H1 (cell line): Measurements from ENCODE around the gene TCAIM. TPM values are rescaled to one million over a fixed set of nuclear protein-coding genes. Genes with fewer than 3 reads are reported as not detected.

Experiments used
- CTCF ChIA-PET: fragments of 300-600 bp; sonication (Branson Sonifier 250); formaldehyde crosslinking; loops from one replicate; lab custom pipeline; 2021; ENCODE audit not compliant: partially characterized antibody; lab: Charles Lee
- POLR2A ChIA-PET: fragments of 300-600 bp; sonication (Branson Sonifier 250); formaldehyde crosslinking; loops from one replicate; lab custom pipeline; 2021; ENCODE audit warnings: inconsistent platforms; ENCODE audit not compliant: partially characterized antibody; lab: Charles Lee
- DNase-seq, 2 experiments: peaks; one replicate each; pipeline versions ENCODE4 v3.0.0 to v3.0.0-alpha.2; 2010 to 2022; ENCODE audit warnings: low spot score in 2 of 2, low read depth in 1 of 2, mixed read lengths in 1 of 2
- FAIRE-seq: peaks from 2 replicates; lab custom pipeline; 2011; peaks lifted over from hg19 to GRCh38; lab: Jason Lieb, UNC
- H2AFZ ChIP-seq: 2 replicates; pipeline ENCODE4 v1.8.1; 2012; ENCODE audit warnings: low read length, inconsistent platforms
- H2AK5ac ChIP-seq: 2 replicates; pipeline ENCODE4 v1.6.1; 2013; ENCODE audit warnings: low read depth, low read length
- H2BK120ac ChIP-seq: replicated peaks from 2 replicates; pipeline ENCODE3; 2013; ENCODE audit warnings: low read depth, low read length, inconsistent platforms
- H2BK12ac ChIP-seq: 2 replicates; pipeline ENCODE4 v1.6.1; 2013; ENCODE audit warnings: low read depth, low read length
- H2BK15ac ChIP-seq: 2 replicates; pipeline ENCODE4 v1.6.1; 2013; ENCODE audit warnings: low read length
- H2BK20ac ChIP-seq: 2 replicates; pipeline ENCODE4 v1.6.1; 2013; ENCODE audit warnings: low read length
- H2BK5ac ChIP-seq: 2 replicates; pipeline ENCODE4 v1.6.1; 2013; ENCODE audit warnings: low read depth, low read length
- H3K14ac ChIP-seq: 2 replicates; pipeline ENCODE4 v1.6.1; 2013; ENCODE audit warnings: inconsistent platforms; ENCODE audit not compliant: insufficient read length
- H3K18ac ChIP-seq: 2 replicates; pipeline ENCODE4 v1.6.1; 2013; ENCODE audit warnings: low read length; ENCODE audit errors: extremely low read depth
- H3K23ac ChIP-seq: 2 replicates; pipeline ENCODE4 v1.6.1; 2013; ENCODE audit warnings: inconsistent platforms; ENCODE audit not compliant: insufficient read length
- H3K23me2 ChIP-seq: 2 replicates; pipeline ENCODE4 v1.6.1; 2013; ENCODE audit warnings: low read depth, low read length
- H3K27ac ChIP-seq: 2 replicates; pipeline ENCODE4 v1.6.1; 2011; ENCODE audit warnings: low read depth, low read length, inconsistent platforms
- H3K27me3 ChIP-seq, 4 experiments: replicated peaks in 1 of 4; 1 replicate in 1 of 4; 2 replicates in 3 of 4; pipeline versions ENCODE4 v1.6.1 to v1.8.1; 2011 to 2013; ENCODE audit warnings: low read length in 3 of 4, mild to moderate bottlenecking in 3 of 4, inconsistent platforms in 2 of 4, mixed read lengths in 2 of 4, moderate library complexity in 1 of 4; ENCODE audit not compliant: control insufficient read depth in 3 of 4, insufficient read depth in 3 of 4; ENCODE audit errors: extremely low read depth in 1 of 4
- H3K36me3 ChIP-seq, 4 experiments: 2 replicates each; pipeline versions ENCODE4 v1.6.1 to v1.8.1; 2011 to 2013; ENCODE audit warnings: mild to moderate bottlenecking in 4 of 4, low read length in 3 of 4, moderate library complexity in 2 of 4, control low read depth in 1 of 4, inconsistent platforms in 1 of 4; ENCODE audit not compliant: insufficient read depth in 4 of 4, control insufficient read depth in 2 of 4
- H3K4ac ChIP-seq: replicated peaks from 2 replicates; pipeline ENCODE3; 2013; ENCODE audit warnings: low read length, low read depth, mixed read lengths, inconsistent platforms; ENCODE audit not compliant: insufficient read length
- H3K4me1 ChIP-seq, 4 experiments: replicated peaks in 1 of 4; 1 replicate in 1 of 4; 2 replicates in 3 of 4; pipeline versions ENCODE4 v1.6.1 to v1.8.1; 2011 to 2013; ENCODE audit warnings: low read length in 3 of 4, inconsistent platforms in 2 of 4, mixed read lengths in 1 of 4; ENCODE audit not compliant: insufficient read depth in 4 of 4, control insufficient read depth in 3 of 4
- H3K4me2 ChIP-seq, 2 experiments: 2 replicates each; pipeline versions ENCODE4 v1.6.1 to v1.8.1; 2011 to 2013; ENCODE audit warnings: low read depth in 2 of 2, low read length in 2 of 2, control low read depth in 1 of 2, inconsistent platforms in 1 of 2, mild to moderate bottlenecking in 1 of 2; ENCODE audit not compliant: insufficient read depth in 1 of 2
- H3K4me3 ChIP-seq, 4 experiments: fragments of 200-600, 300-600 bp in 1 of 4; sonication (generic), shearing (Covaris generic), sonication (Bioruptor Twin) in 1 of 4; 2 replicates each; pipeline versions ENCODE4 v1.5.1 to v1.8.1; 2011 to 2016; ENCODE audit warnings: low read length in 4 of 4, low read depth in 3 of 4, control low read depth in 2 of 4, inconsistent platforms in 2 of 4, mild to moderate bottlenecking in 2 of 4, mixed read lengths in 1 of 4, moderate library complexity in 1 of 4; ENCODE audit not compliant: insufficient read depth in 2 of 4; ENCODE audit errors: extremely low read depth in 1 of 4
- H3K56ac ChIP-seq: replicated peaks from 2 replicates; pipeline ENCODE3; 2013; ENCODE audit warnings: low read depth, mild to moderate bottlenecking, mixed read lengths, low read length, inconsistent platforms; ENCODE audit not compliant: insufficient read length
- H3K79me1 ChIP-seq: 2 replicates; pipeline ENCODE4 v1.6.1; 2013; ENCODE audit warnings: low read depth, low read length, control low read depth
- H3K79me2 ChIP-seq, 2 experiments: 2 replicates each; pipeline versions ENCODE4 v1.6.1 to v1.8.1; 2012 to 2013; ENCODE audit warnings: low read length in 2 of 2, mild to moderate bottlenecking in 2 of 2, inconsistent platforms in 1 of 2; ENCODE audit not compliant: insufficient read depth in 2 of 2, control insufficient read depth in 1 of 2
- H3K9ac ChIP-seq, 4 experiments: replicated peaks in 1 of 4; 1 replicate in 1 of 4; 2 replicates in 3 of 4; pipeline versions ENCODE4 v1.6.1 to v1.8.1; 2011 to 2013; ENCODE audit warnings: low read depth in 3 of 4, low read length in 3 of 4, control low read depth in 2 of 4, mild to moderate bottlenecking in 2 of 4, moderate library complexity in 2 of 4, inconsistent platforms in 1 of 4; ENCODE audit errors: extremely low read depth in 1 of 4
- H3K9me3 ChIP-seq, 2 experiments: 2 replicates each; pipeline versions ENCODE4 v1.6.1 to v1.8.1; 2012 to 2013; ENCODE audit warnings: mild to moderate bottlenecking in 2 of 2, moderate library complexity in 2 of 2, control low read depth in 1 of 2, inconsistent platforms in 1 of 2, low read depth in 1 of 2, low read length in 1 of 2, mixed read lengths in 1 of 2; ENCODE audit not compliant: insufficient read depth in 2 of 2
- H4K20me1 ChIP-seq, 2 experiments: replicated peaks in 1 of 2; 2 replicates each; pipeline versions ENCODE3 to v1.8.1; 2011 to 2013; ENCODE audit warnings: inconsistent platforms in 2 of 2, low read length in 2 of 2, mild to moderate bottlenecking in 1 of 2; ENCODE audit not compliant: insufficient read depth in 2 of 2, control insufficient read depth in 1 of 2
- H4K5ac ChIP-seq: 2 replicates; pipeline ENCODE4 v1.6.1; 2013; ENCODE audit warnings: low read length, low read depth, mixed read lengths, inconsistent platforms; ENCODE audit not compliant: insufficient read length
- H4K8ac ChIP-seq: 2 replicates; pipeline ENCODE4 v1.8.0; 2013; ENCODE audit warnings: mild to moderate bottlenecking, moderate library complexity, low read length, inconsistent platforms; ENCODE audit not compliant: insufficient read depth; ENCODE audit errors: extremely low read depth
- H4K91ac ChIP-seq: replicated peaks from 2 replicates; pipeline ENCODE3; 2013; ENCODE audit warnings: low read length, mixed read lengths, inconsistent platforms; ENCODE audit not compliant: insufficient read length
- ASH2L ChIP-seq: fragments of 200-600, 300-600 bp; sonication (generic); IDR thresholded peaks from one replicate; pipeline ENCODE4 v1.7.1; 2017; ENCODE audit warnings: low read length
- CBX5 ChIP-seq: fragments of 300-800, 300-1000 bp; sonication (generic); IDR thresholded peaks from 2 replicates; pipeline ENCODE4 v1.7.1; 2016; ENCODE audit warnings: antibody characterized with exemption, low read length, low read depth
- KDM5A ChIP-seq: fragments of 200-600 bp; IDR thresholded peaks from 2 replicates; pipeline ENCODE4 v1.7.1; 2012; ENCODE audit warnings: mild to moderate bottlenecking, low read length, inconsistent platforms, mixed read lengths
- RBBP5 ChIP-seq: IDR thresholded peaks from 2 replicates; pipeline ENCODE4 v1.7.1; 2012; ENCODE audit warnings: low read depth, mild to moderate bottlenecking, inconsistent platforms, low read length, moderate library complexity, borderline replicate concordance
- WGBS, 2 experiments: shearing (Covaris generic) in 1 of 2; methylation state at CpG; one replicate each; pipeline versions ENCODE4 v1.1.6 to v1.1.7; 2013 to 2015; ENCODE audit warnings: low lambda C conversion rate in 2 of 2, mixed read lengths in 2 of 2, inconsistent platforms in 1 of 2, low coverage in 1 of 2, missing lambda C conversion rate in 1 of 2; ENCODE audit not compliant: insufficient replicate concordance in 2 of 2, insufficient coverage in 1 of 2, insufficient read length in 1 of 2; ENCODE audit errors: extremely low coverage in 1 of 2, missing lambda C conversion rate in 1 of 2; 5-methylcytosine and 5-hydroxymethylcytosine counted together
- polyA plus RNA-seq, 7 experiments: library from polyadenylated mRNA; depleted of rRNA in 3 of 7; stranded (reverse) in 5 of 7; unstranded in 2 of 7; fragments of >200 nt in 5 of 7; fragments of 200-250 nt in 2 of 7; gene quantifications; 1 replicate in 5 of 7; 2 replicates in 1 of 7; 4 replicates in 1 of 7; pipeline versions ENCODE4 v1.2.1 to v1.2.3, GENCODE V29; 2011 to 2013; ENCODE audit warnings: missing spikeins in 2 of 7, mixed read lengths in 2 of 7
- total RNA-seq: library from RNA; stranded (reverse); fragmentation: NEBNext Ultra II Directional; extraction: Animal tissue kit (Norgen Biotek cat#: 25700); gene quantifications from 2 replicates; pipeline ENCODE4 v1.2.1, GENCODE V29; 2021
- TF ChIP-seq, protein P1 (sequence below): IDR thresholded peaks from 2 replicates; pipeline ENCODE4 v1.6.1; 2012; ENCODE audit warnings: inconsistent platforms
- TF ChIP-seq, protein P2 (sequence below): IDR thresholded peaks from 2 replicates; pipeline ENCODE4 v1.6.1; 2012; ENCODE audit warnings: low read length, inconsistent platforms
- TF ChIP-seq, protein P3 (sequence below): IDR thresholded peaks from 2 replicates; pipeline ENCODE4 v1.6.1; 2012; ENCODE audit warnings: inconsistent platforms

The TCAIM gene
- total and polyA plus RNA-seq, 2 of the 8 experiments (the other 6 are each of a cell fraction or from before 2014, with no cell fraction given): 6.9 to 22.1 TPM

DNA sequence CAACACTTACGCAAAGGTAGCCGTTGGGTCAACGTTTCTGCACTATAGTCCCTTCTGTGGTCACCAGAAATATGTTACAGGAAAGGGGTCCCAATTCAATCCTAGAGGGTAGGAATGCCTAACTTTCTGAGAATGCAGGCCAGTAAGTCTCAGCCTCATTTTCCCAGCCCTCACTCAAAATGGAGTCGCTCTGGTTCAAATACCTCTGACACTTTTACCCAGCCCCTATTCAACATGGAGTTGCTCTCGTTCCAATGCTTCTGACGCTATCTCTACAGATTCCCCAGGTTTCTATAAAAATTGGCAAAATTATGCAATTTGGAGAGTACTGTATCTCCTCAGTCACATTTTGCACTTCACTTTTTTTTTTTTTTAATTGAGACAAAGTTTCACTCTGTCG lies 99.2 kb downstream of the TCAIM start:
- Histone ChIP-seq H3K18ac (no peak overlapping the region), H4K91ac (no peak overlapping the region), H2BK20ac (no peak overlapping the region), H3K4ac (no peak overlapping the region), H2BK5ac (no peak overlapping the region), H3K4me1 (no peaks in the 10 kb centered on the region), H3K4me3 (no peak overlapping the region), H3K79me1 (no peaks in the 10 kb centered on the region), H2BK15ac (no peak overlapping the region), H3K36me3 (peaks cover 0 to 5% (median 0%) of the 10 kb centered on the region in 4 experiments; a peak in 2 of 8 replicates), H3K56ac (no peak overlapping the region), H3K79me2 (no peaks in the 10 kb centered on the region), H3K14ac (no peak overlapping the region), H4K8ac (no peak overlapping the region), H4K5ac (no peak overlapping the region), H3K23me2 (0 out of 2 replicates have a peak, but pooled peaks cover 1% of the 10 kb centered on the region), H2AK5ac (no peak overlapping the region), H3K9ac (no peak overlapping the region), H3K23ac (no peak overlapping the region), H3K27me3 (no peaks in the 10 kb centered on the region), H3K27ac (no peak overlapping the region), H2BK120ac (no peak overlapping the region), H3K9me3 (no peaks in the 10 kb centered on the region), H2AFZ (no peak overlapping the region), H4K20me1 (peaks cover 0 to under 1% of the 10 kb centered on the region in 2 experiments), H3K4me2 (no peak overlapping the region), H2BK12ac (no peak overlapping the region)
- DNase-seq (no peak), FAIRE-seq (no peak)
- ChIA-PET CTCF (no interaction called here), POLR2A (interaction anchor here (0.8 kb wide), 1 partner anchor 24 kb away, joined by 3 read pairs; no protein-coding TSS in a partner anchor)
- TF ChIP-seq, protein P1, sequence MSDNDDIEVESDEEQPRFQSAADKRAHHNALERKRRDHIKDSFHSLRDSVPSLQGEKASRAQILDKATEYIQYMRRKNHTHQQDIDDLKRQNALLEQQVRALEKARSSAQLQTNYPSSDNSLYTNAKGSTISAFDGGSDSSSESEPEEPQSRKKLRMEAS: no peak
- TF ChIP-seq RBBP5 (no peak), ASH2L (no peak), CBX5 (no peak), KDM5A (no peak)
- TF ChIP-seq, protein P2, sequence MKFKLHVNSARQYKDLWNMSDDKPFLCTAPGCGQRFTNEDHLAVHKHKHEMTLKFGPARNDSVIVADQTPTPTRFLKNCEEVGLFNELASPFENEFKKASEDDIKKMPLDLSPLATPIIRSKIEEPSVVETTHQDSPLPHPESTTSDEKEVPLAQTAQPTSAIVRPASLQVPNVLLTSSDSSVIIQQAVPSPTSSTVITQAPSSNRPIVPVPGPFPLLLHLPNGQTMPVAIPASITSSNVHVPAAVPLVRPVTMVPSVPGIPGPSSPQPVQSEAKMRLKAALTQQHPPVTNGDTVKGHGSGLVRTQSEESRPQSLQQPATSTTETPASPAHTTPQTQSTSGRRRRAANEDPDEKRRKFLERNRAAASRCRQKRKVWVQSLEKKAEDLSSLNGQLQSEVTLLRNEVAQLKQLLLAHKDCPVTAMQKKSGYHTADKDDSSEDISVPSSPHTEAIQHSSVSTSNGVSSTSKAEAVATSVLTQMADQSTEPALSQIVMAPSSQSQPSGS: no peak
- TF ChIP-seq, protein P3, sequence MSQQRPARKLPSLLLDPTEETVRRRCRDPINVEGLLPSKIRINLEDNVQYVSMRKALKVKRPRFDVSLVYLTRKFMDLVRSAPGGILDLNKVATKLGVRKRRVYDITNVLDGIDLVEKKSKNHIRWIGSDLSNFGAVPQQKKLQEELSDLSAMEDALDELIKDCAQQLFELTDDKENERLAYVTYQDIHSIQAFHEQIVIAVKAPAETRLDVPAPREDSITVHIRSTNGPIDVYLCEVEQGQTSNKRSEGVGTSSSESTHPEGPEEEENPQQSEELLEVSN: no peak
- WGBS, 2 experiments: 94% methylated on average over 7 of the region's 7 CpGs; no CpG with 5 or more reads in 1 of the 2 experiments
